Measurements from ENCODE around the gene JAZF1.
"Not testable (repeated sequence)": the region's sequence is repeated elsewhere in the genome, so short reads cannot be mapped to it uniquely, and the experiment has no call there.

JAZF1 gene

GRCh38 chr7:28014340-28014739, 166.3 kb downstream of the JAZF1 start:
- not testable (repeated sequence) for H3K4me3 ChIP-seq (ENCODE audit: low read depth in 1 of 2, low read length in 2 of 2); H3K27ac ChIP-seq (ENCODE audit: low read length); H3K36me3 ChIP-seq (ENCODE audit: control insufficient read depth in 1 of 2, insufficient read depth in 2 of 2, low read length in 2 of 2); H3K9me3 ChIP-seq (ENCODE audit: control insufficient read depth in 1 of 2, low read length in 2 of 2); H3K27me3 ChIP-seq (ENCODE audit: low read depth, low read length)
- peaks cover 0 to 12% of the 10 kb centered on the region in 2 donors for H3K4me1 ChIP-seq (ENCODE audit: control insufficient read depth in 1 of 2, insufficient read depth in 2 of 2, low read length in 2 of 2)

DNA sequence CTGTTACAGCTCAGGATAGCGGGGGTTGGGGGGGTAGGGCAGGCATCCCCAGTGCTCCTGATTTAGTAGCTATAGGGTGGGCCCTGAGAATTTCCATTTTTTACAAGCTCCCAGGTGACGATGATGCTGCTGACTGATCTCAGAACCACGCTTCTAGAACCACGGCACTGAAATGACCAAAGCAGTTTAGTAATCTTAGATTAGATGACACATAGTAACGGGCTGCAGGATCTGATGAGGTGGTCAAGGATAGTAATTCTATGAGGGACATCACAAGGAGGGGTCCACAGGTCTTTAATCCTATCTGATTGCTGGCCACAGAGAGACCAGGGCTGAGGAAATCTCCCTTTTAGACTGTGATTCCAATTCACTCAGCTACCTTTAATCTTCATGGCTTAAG, 167.2 kb downstream of the JAZF1 start:
- Histone ChIP-seq H3K36me3 (ENCODE audit: control insufficient read depth in 1 of 2, insufficient read depth in 2 of 2, low read length in 2 of 2) (no peaks in the 10 kb centered on the region), H3K4me1 (ENCODE audit: control insufficient read depth in 1 of 2, insufficient read depth in 2 of 2, low read length in 2 of 2) (peaks cover 0 to 8% of the 10 kb centered on the region in 2 donors), H3K9me3 (ENCODE audit: control insufficient read depth in 1 of 2, low read length in 2 of 2) (no peaks in the 10 kb centered on the region), H3K4me3 (ENCODE audit: low read depth in 1 of 2, low read length in 2 of 2) (no peak overlapping the region), H3K27me3 (ENCODE audit: low read depth, low read length) (no peaks in the 10 kb centered on the region), H3K27ac (ENCODE audit: low read length) (no peak overlapping the region)

DNA sequence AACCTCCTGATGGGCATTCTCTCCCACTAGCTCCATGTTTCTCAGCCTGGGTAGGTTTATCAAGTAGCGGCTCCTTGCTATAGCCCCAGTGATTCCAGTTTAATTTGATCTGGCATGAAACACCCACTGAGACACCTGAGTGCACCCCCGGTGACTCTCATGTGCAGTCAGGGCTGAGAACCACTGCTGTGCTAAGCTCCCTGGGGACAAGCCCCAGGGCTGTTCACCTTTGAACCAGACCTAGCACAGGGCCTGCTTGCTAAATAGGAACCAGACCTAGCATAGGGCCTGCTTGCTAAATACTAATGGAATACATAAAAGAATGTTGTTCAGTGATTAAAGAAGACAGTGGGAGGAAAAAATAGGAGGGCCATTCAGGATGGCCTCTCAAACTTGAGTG, 167.6 kb downstream of the JAZF1 start:
- peaks cover 0 to 8% of the 10 kb centered on the region in 2 donors for H3K4me1 ChIP-seq (ENCODE audit: control insufficient read depth in 1 of 2, insufficient read depth in 2 of 2, low read length in 2 of 2)
- no peak overlapping the region for H3K27ac ChIP-seq (ENCODE audit: low read length)
- no peaks in the 10 kb centered on the region for H3K36me3 ChIP-seq (ENCODE audit: control insufficient read depth in 1 of 2, insufficient read depth in 2 of 2, low read length in 2 of 2)
- H3K9me3 ChIP-seq (ENCODE audit: control insufficient read depth in 1 of 2, low read length in 2 of 2) = no peaks in the 10 kb centered on the region
- H3K4me3 ChIP-seq (ENCODE audit: low read depth in 1 of 2, low read length in 2 of 2) = no peak overlapping the region
- no peaks in the 10 kb centered on the region for H3K27me3 ChIP-seq (ENCODE audit: low read depth, low read length)

- no peaks in the 10 kb centered on the region for H3K9me3 ChIP-seq (ENCODE audit: control insufficient read depth in 1 of 2, low read length in 2 of 2)
- H3K4me1 ChIP-seq (ENCODE audit: control insufficient read depth in 1 of 2, insufficient read depth in 2 of 2, low read length in 2 of 2) = peaks cover 0 to 3% of the 10 kb centered on the region in 2 donors
- no peaks in the 10 kb centered on the region for H3K36me3 ChIP-seq (ENCODE audit: control insufficient read depth in 1 of 2, insufficient read depth in 2 of 2, low read length in 2 of 2)
Measured at GRCh38 chr7:28008911-28009310, 171.7 kb downstream of the JAZF1 start.

DNA sequence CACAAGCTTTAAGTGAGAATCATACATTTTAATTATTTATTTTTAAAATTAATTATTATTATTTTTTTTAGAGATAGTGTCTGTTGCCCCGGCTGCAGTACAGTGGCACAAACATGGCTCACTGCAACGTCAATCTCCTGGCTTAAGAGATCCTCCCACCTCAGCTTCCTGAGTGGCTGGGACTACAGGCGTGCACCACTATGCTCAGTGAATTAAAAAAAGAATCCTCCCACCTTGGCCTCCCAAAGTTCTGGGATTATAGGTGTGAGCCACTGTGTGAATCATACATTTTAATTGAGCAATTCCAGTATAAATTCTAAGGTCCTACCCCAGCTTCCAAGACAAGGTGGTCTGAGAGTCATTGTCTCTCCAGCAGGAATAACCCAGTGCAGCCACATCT, 172.4 kb downstream of the JAZF1 start:
- no peaks in the 10 kb centered on the region for H3K27me3 ChIP-seq (ENCODE audit: low read depth, low read length)
- no peaks in the 10 kb centered on the region for H3K36me3 ChIP-seq (ENCODE audit: control insufficient read depth in 1 of 2, insufficient read depth in 2 of 2, low read length in 2 of 2)
- H3K4me1 ChIP-seq (ENCODE audit: control insufficient read depth in 1 of 2, insufficient read depth in 2 of 2, low read length in 2 of 2) = peaks cover 0 to 3% of the 10 kb centered on the region in 2 donors
- no peaks in the 10 kb centered on the region for H3K9me3 ChIP-seq (ENCODE audit: control insufficient read depth in 1 of 2, low read length in 2 of 2)
- no peak overlapping the region for H3K4me3 ChIP-seq (ENCODE audit: low read depth in 1 of 2, low read length in 2 of 2)
- no peak overlapping the region for H3K27ac ChIP-seq (ENCODE audit: low read length)

More at GRCh38 chr7:28008911-28009310, 171.7 kb downstream of the JAZF1 start:
- no peak overlapping the region for H3K27ac ChIP-seq (ENCODE audit: low read length)
- H3K27me3 ChIP-seq (ENCODE audit: low read depth, low read length) = no peaks in the 10 kb centered on the region
- no peak overlapping the region for H3K4me3 ChIP-seq (ENCODE audit: low read depth in 1 of 2, low read length in 2 of 2)

- Histone ChIP-seq H3K36me3 (ENCODE audit: control insufficient read depth in 1 of 2, insufficient read depth in 2 of 2, low read length in 2 of 2) (no peaks in the 10 kb centered on the region), H3K27me3 (ENCODE audit: low read depth, low read length) (no peaks in the 10 kb centered on the region), H3K4me3 (ENCODE audit: low read depth in 1 of 2, low read length in 2 of 2) (no peak overlapping the region), H3K27ac (ENCODE audit: low read length) (no peak overlapping the region), H3K9me3 (ENCODE audit: control insufficient read depth in 1 of 2, low read length in 2 of 2) (no peaks in the 10 kb centered on the region), H3K4me1 (ENCODE audit: control insufficient read depth in 1 of 2, insufficient read depth in 2 of 2, low read length in 2 of 2) (no peaks in the 10 kb centered on the region)
Measured at GRCh38 chr7:28006491-28006890, 174.1 kb downstream of the JAZF1 start.

- H3K27me3 ChIP-seq (ENCODE audit: low read depth, low read length) = no peaks in the 10 kb centered on the region
- H3K9me3 ChIP-seq (ENCODE audit: control insufficient read depth in 1 of 2, low read length in 2 of 2) = no peaks in the 10 kb centered on the region
- H3K36me3 ChIP-seq (ENCODE audit: control insufficient read depth in 1 of 2, insufficient read depth in 2 of 2, low read length in 2 of 2) = no peaks in the 10 kb centered on the region
- no peaks in the 10 kb centered on the region for H3K4me1 ChIP-seq (ENCODE audit: control insufficient read depth in 1 of 2, insufficient read depth in 2 of 2, low read length in 2 of 2)
- no peak overlapping the region for H3K27ac ChIP-seq (ENCODE audit: low read length)
- no peak overlapping the region for H3K4me3 ChIP-seq (ENCODE audit: low read depth in 1 of 2, low read length in 2 of 2)
Measured at GRCh38 chr7:28005847-28006231, 174.8 kb downstream of the JAZF1 start.

DNA sequence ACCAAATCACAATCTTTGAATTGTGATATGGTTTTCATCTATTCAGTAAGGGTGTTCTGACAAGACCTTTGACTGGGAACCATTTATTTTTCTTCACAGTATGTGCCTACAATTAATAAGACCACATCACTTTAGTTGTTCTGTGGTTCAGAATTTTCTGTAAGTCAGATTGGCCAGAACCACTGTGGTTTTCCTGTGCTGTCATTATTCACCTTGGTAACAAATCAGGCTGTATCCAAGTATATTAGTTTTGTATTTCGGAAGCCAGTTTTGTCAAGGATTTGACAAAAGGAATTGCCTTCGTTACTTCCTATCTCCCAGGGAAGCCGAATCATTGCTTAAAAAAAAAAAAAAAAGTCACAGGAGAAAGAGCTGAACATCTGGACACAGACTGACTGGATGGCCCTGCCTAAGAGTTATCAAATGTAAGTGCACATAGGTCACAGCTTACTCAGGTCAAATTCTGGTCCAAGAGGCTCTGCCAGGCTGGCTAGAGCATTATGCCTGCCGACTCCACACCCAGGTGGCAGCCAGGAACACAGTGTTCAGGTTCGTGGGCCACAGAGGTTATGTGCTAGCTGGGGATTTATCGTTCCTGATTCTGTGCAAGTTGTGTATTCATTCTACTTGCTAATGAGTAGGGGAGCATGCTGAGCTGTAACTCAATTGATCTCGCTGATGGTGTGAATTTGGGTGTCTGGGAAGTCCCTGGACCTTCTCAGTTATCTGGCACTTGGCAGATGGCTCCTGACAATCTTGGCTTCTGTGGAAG, 175.3 kb downstream of the JAZF1 start:
- Histone ChIP-seq H3K4me3 (ENCODE audit: low read depth in 1 of 2, low read length in 2 of 2) (no peak overlapping the region), H3K27ac (ENCODE audit: low read length) (no peak overlapping the region), H3K27me3 (ENCODE audit: low read depth, low read length) (no peaks in the 10 kb centered on the region), H3K4me1 (ENCODE audit: control insufficient read depth in 1 of 2, insufficient read depth in 2 of 2, low read length in 2 of 2) (no peaks in the 10 kb centered on the region), H3K36me3 (ENCODE audit: control insufficient read depth in 1 of 2, insufficient read depth in 2 of 2, low read length in 2 of 2) (no peaks in the 10 kb centered on the region), H3K9me3 (ENCODE audit: control insufficient read depth in 1 of 2, low read length in 2 of 2) (no peaks in the 10 kb centered on the region)

DNA sequence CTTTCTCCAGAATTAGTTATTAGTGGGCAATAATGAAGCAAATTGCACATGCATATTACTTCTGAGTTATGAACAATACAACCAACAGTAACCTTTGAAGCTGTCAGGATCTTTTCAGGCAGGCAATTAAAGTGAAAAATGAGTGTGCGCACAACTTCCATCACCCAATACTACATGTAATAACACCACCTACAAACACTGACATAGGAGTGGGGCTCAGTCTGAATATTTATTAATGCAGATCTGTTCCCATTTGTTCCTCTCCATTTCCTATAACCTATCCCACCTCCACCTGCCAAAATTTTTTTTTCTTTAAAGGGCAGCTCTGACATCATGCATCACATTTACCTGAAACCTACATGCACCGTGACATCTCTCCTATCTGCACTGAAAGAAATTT, 177.2 kb downstream of the JAZF1 start:
- Histone ChIP-seq H3K4me1 (ENCODE audit: control insufficient read depth in 1 of 2, insufficient read depth in 2 of 2, low read length in 2 of 2) (peaks cover 0 to 6% of the 10 kb centered on the region in 2 donors), H3K27me3 (ENCODE audit: low read depth, low read length) (no peaks in the 10 kb centered on the region), H3K27ac (ENCODE audit: low read length) (no peak overlapping the region), H3K9me3 (ENCODE audit: control insufficient read depth in 1 of 2, low read length in 2 of 2) (no peaks in the 10 kb centered on the region), H3K4me3 (ENCODE audit: low read depth in 1 of 2, low read length in 2 of 2) (no peak overlapping the region), H3K36me3 (ENCODE audit: control insufficient read depth in 1 of 2, insufficient read depth in 2 of 2, low read length in 2 of 2) (no peaks in the 10 kb centered on the region)

DNA sequence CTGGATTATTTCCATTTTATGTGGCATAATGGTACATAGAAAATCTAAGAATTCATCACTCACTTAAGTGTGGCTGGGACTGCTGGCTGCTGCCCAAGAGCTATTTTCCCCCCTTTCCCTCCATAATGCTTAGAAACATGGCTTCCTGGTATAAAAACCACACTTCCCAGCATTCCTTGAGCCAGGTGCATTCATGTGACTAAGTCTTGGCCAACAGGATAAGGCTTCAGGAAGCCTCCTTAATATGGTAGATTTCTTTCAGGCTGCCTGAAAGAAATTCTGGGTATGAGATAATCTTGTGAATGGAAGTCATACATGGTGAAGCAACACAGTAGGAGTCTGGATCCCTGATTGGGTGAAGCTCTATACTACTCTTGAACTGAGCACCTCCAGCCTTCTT, 178.0 kb downstream of the JAZF1 start:
- Histone ChIP-seq H3K9me3 (ENCODE audit: control insufficient read depth in 1 of 2, low read length in 2 of 2) (no peaks in the 10 kb centered on the region), H3K4me3 (ENCODE audit: low read depth in 1 of 2, low read length in 2 of 2) (no peak overlapping the region), H3K27ac (ENCODE audit: low read length) (no peak overlapping the region), H3K4me1 (ENCODE audit: control insufficient read depth in 1 of 2, insufficient read depth in 2 of 2, low read length in 2 of 2) (peaks cover 0 to 11% of the 10 kb centered on the region in 2 donors), H3K36me3 (ENCODE audit: control insufficient read depth in 1 of 2, insufficient read depth in 2 of 2, low read length in 2 of 2) (no peaks in the 10 kb centered on the region), H3K27me3 (ENCODE audit: low read depth, low read length) (no peaks in the 10 kb centered on the region)

GRCh38 chr7:28001896-28002295, 178.7 kb downstream of the JAZF1 start:
- Histone ChIP-seq H3K4me1 (ENCODE audit: control insufficient read depth in 1 of 2, insufficient read depth in 2 of 2, low read length in 2 of 2) (peaks cover 0 to 11% of the 10 kb centered on the region in 2 donors), H3K27ac (ENCODE audit: low read length) (no peak overlapping the region), H3K27me3 (ENCODE audit: low read depth, low read length) (no peaks in the 10 kb centered on the region), H3K36me3 (ENCODE audit: control insufficient read depth in 1 of 2, insufficient read depth in 2 of 2, low read length in 2 of 2) (no peaks in the 10 kb centered on the region), H3K9me3 (ENCODE audit: control insufficient read depth in 1 of 2, low read length in 2 of 2) (no peaks in the 10 kb centered on the region), H3K4me3 (ENCODE audit: low read depth in 1 of 2, low read length in 2 of 2) (no peak overlapping the region)

GRCh38 chr7:27999829-28000228, 180.8 kb downstream of the JAZF1 start:
- H3K4me3 ChIP-seq (ENCODE audit: low read depth in 1 of 2, low read length in 2 of 2) = no peak overlapping the region
- H3K27ac ChIP-seq (ENCODE audit: low read length) = no peak overlapping the region

More at GRCh38 chr7:27999829-28000228, 180.8 kb downstream of the JAZF1 start:
- H3K4me1 ChIP-seq (ENCODE audit: control insufficient read depth in 1 of 2, insufficient read depth in 2 of 2, low read length in 2 of 2) = peaks cover 0 to 11% of the 10 kb centered on the region in 2 donors
- no peaks in the 10 kb centered on the region for H3K9me3 ChIP-seq (ENCODE audit: control insufficient read depth in 1 of 2, low read length in 2 of 2)
- no peaks in the 10 kb centered on the region for H3K36me3 ChIP-seq (ENCODE audit: control insufficient read depth in 1 of 2, insufficient read depth in 2 of 2, low read length in 2 of 2)
- no peaks in the 10 kb centered on the region for H3K27me3 ChIP-seq (ENCODE audit: low read depth, low read length)
